HepG2 (cell line): ENCODE results near the gene CD81. TPM values are rescaled to one million over a fixed set of nuclear protein-coding genes. Genes with fewer than 3 reads are reported as not detected.

ENCODE experiments used
- ATAC-seq: fragments of 200-7000 bp; cut with Tn5 transposase; 3 replicates; pipeline ENCODE4 v1.9.1; 2020; ENCODE audit warnings: mild to moderate bottlenecking, moderate library complexity
- BruUV-seq: library from RNA; stranded (reverse); fragments of 400-500 nt; replicated peaks from 2 replicates; lab custom pipeline; 2021; lab: Mats Ljungman, UMichigan
- CTCF ChIA-PET: fragments of 300-600 bp; formaldehyde crosslinking; extraction: SDS; loops from one replicate; lab custom pipeline; 2021; ENCODE audit warnings: low total read pairs, inconsistent platforms, low intra/inter-chr PET ratio; lab: Yijun Ruan, JAX
- POLR2A ChIA-PET: fragments of 350-600 bp; sonication (Branson Sonifier 250); formaldehyde crosslinking; loops from one replicate; lab custom pipeline; 2020; ENCODE audit warnings: antibody characterized with exemption, inconsistent platforms; lab: Yijun Ruan, JAX
- DNase-seq: peaks from one replicate; pipeline ENCODE4 v3.0.0-alpha.2; 2015; ENCODE audit warnings: low spot score
- FAIRE-seq: peaks from 3 replicates; lab custom pipeline; 2011; peaks lifted over from hg19 to GRCh38; lab: Jason Lieb, UNC
- H2AFZ ChIP-seq: one replicate; pipeline ENCODE4 v1.6.1; 2011; ENCODE audit warnings: low read length, inconsistent platforms
- H3K27ac ChIP-seq: fragments of 300-600 bp; 3 replicates; pipeline ENCODE4 v1.8.0; 2011; ENCODE audit warnings: mixed run types, mild to moderate bottlenecking, mixed read lengths, low read length, inconsistent platforms; ENCODE audit not compliant: insufficient read depth; ENCODE audit errors: extremely low read length
- H3K27me3 ChIP-seq, 2 experiments: fragments of 200-600 bp in 1 of 2; 2 replicates in 1 of 2; 3 replicates in 1 of 2; pipeline versions ENCODE4 v1.6.0 to v1.8.0; 2011; ENCODE audit warnings: low read length in 2 of 2, mild to moderate bottlenecking in 2 of 2, moderate library complexity in 2 of 2, inconsistent platforms in 1 of 2; ENCODE audit not compliant: insufficient read depth in 2 of 2, control insufficient read depth in 1 of 2
- H3K36me3 ChIP-seq, 2 experiments: fragments of 200-600 bp in 1 of 2; replicated peaks in 1 of 2; 2 replicates in 1 of 2; 3 replicates in 1 of 2; pipeline versions ENCODE4 v1.5.1 to v1.8.0; 2011; ENCODE audit warnings: low read length in 2 of 2, inconsistent platforms in 1 of 2; ENCODE audit not compliant: insufficient read depth in 2 of 2, control insufficient read depth in 1 of 2
- H3K4me1 ChIP-seq: 2 replicates; pipeline ENCODE4 v1.5.1; 2012; ENCODE audit warnings: low read length, inconsistent platforms; ENCODE audit not compliant: insufficient read depth
- H3K4me2 ChIP-seq: 2 replicates; pipeline ENCODE4 v1.6.0; 2011; ENCODE audit warnings: low read depth, low read length, inconsistent platforms
- H3K4me3 ChIP-seq, 3 experiments: fragments of 200-600 bp in 1 of 3; sonication (generic), shearing (Covaris generic) in 1 of 3; replicated peaks in 1 of 3; 2 replicates each; pipeline ENCODE4 v1.5.1; 2011 to 2016; ENCODE audit warnings: low read length in 3 of 3, inconsistent platforms in 2 of 3, low read depth in 2 of 3, mild to moderate bottlenecking in 2 of 3, control low read depth in 1 of 3, mixed read lengths in 1 of 3; ENCODE audit not compliant: insufficient read depth in 1 of 3
- H3K79me2 ChIP-seq: one replicate; pipeline ENCODE4 v1.6.1; 2011; ENCODE audit warnings: low read length, inconsistent platforms; ENCODE audit not compliant: insufficient read depth
- H3K9ac ChIP-seq: 2 replicates; pipeline ENCODE4 v1.6.0; 2011; ENCODE audit warnings: mild to moderate bottlenecking, low read depth, low read length, inconsistent platforms; ENCODE audit not compliant: insufficient read depth
- H3K9me3 ChIP-seq: 2 replicates; pipeline ENCODE4 v1.5.1; 2012; ENCODE audit warnings: mild to moderate bottlenecking, low read length
- H4K20me1 ChIP-seq: 2 replicates; pipeline ENCODE4 v1.6.0; 2011; ENCODE audit warnings: inconsistent platforms, mild to moderate bottlenecking, low read length, moderate library complexity; ENCODE audit not compliant: insufficient read depth
- GATAD2A ChIP-seq: IDR thresholded peaks from 2 replicates; pipeline ENCODE4 v1.6.1; 2016
- KLF9 ChIP-seq: IDR thresholded peaks from 2 replicates; pipeline ENCODE4 v1.6.1; 2016; ENCODE audit warnings: low read depth
- NR1H2 ChIP-seq: sonication (generic); formaldehyde crosslinking; IDR thresholded peaks from 2 replicates; pipeline ENCODE4 v1.8.1; 2022; ENCODE audit warnings: low read depth, missing genetic modification reagents, borderline replicate concordance
- RBAK ChIP-seq: sonication (generic); formaldehyde crosslinking; IDR thresholded peaks from 2 replicates; pipeline ENCODE4 v1.5.1; 2020; ENCODE audit warnings: mild to moderate bottlenecking, missing genetic modification reagents
- SKI ChIP-seq: fragments of 450-650 bp; IDR thresholded peaks from one replicate; pipeline ENCODE4 v1.6.1; 2018; ENCODE audit warnings: mild to moderate bottlenecking; ENCODE audit not compliant: partially characterized antibody
- STAT5B ChIP-seq: sonication (generic); formaldehyde crosslinking; IDR thresholded peaks from 2 replicates; pipeline ENCODE4 v1.4.0; 2020; ENCODE audit warnings: missing genetic modification reagents
- ZNF143 ChIP-seq: sonication (generic); formaldehyde crosslinking; IDR thresholded peaks from 2 replicates; pipeline ENCODE4 v1.4.0; 2020; ENCODE audit warnings: missing genetic modification reagents
- WGBS: methylation state at CpG from one replicate; pipeline ENCODE4 v1.1.6; 2017; ENCODE audit warnings: low lambda C conversion rate; 5-methylcytosine and 5-hydroxymethylcytosine counted together
- in situ Hi-C: cut with HindIII; loops from 2 replicates; pipeline ENCODE4 v1.10.0; 2017; ENCODE audit warnings: low pct_unique_long_range_greater_than_20kb; ENCODE audit not compliant: extremely low pct_ligation_motif_present
- intact Hi-C: fragments of 100-400 bp; cut with micrococcal nuclease; formaldehyde crosslinking; loops from one replicate; pipeline ENCODE4 v1.10.0; 2022; ENCODE audit not compliant: unreplicated experiment
- polyA plus RNA-seq, 8 experiments: library from polyadenylated mRNA; depleted of rRNA in 3 of 8; stranded (reverse) in 7 of 8; unstranded in 1 of 8; fragments of >200 nt; fragmentation: Illumina TruSeq in 4 of 8; extraction: Trizol in 4 of 8; gene quantifications; 2 replicates each; pipeline versions ENCODE4 v1.2.1 to v1.2.3, GENCODE V29; 2011 to 2016; ENCODE audit warnings: low read depth in 4 of 8, missing spikeins in 1 of 8, mixed read lengths in 1 of 8; ENCODE audit not compliant: insufficient read depth in 1 of 8
- total RNA-seq, 5 experiments: library from RNA; depleted of rRNA; stranded (reverse); fragments of >200 nt; fragmentation: Illumina TruSeq; extraction: Trizol; gene quantifications; 2 replicates each; pipeline ENCODE4 v1.2.3, GENCODE V29; 2016; ENCODE audit warnings: low read depth in 1 of 5

CD81 gene
- total and polyA plus RNA-seq, 2 of the 13 experiments (the other 11 are each of a cell fraction or from before 2014, with no cell fraction given) = not detected

DNA sequence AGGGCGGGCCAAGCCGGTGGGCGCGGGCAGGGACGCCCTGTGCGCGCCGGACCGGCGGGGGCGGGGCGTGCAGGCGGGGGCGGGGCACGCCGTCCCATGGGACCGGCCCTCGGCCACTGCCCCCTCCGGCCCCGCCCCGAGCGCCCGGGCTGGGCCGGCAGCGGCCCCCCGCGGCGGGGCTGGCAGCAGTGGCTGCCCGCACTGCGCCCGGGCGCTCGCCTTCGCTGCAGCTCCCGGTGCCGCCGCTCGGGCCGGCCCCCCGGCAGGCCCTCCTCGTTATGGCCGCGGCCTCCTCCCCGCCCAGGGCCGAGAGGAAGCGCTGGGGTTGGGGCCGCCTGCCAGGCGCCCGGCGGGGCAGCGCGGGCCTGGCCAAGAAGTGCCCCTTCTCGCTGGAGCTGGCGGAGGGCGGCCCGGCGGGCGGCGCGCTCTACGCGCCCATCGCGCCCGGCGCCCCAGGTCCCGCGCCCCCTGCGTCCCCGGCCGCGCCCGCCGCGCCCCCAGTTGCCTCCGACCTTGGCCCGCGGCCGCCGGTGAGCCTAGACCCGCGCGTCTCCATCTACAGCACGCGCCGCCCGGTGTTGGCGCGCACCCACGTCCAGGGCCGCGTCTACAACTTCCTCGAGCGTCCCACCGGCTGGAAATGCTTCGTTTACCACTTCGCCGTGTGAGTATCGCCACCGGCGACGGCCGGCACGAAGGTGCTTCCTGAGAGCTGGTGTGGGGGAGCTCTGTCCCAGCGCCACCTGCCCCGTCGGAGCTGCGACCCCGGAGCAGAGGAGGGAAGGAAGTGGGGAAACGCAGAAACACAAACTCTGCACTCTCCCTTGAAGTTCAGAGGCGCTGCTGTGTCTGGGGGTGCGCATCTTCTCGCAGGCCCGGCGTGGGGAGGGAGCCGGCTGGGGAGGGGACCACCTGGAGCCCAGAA is 68.0 kb downstream of the CD81 start, which contains the start of gene KCNQ1:
KCNQ1 (plus strand) TSS at position 188 of the 925 bp plus-strand sequence; CDS start at position 279, 91 bp downstream.
- Histone ChIP-seq H3K4me2 (no peak within 1 kb of the TSS), H3K27ac (no peak within 1 kb of the TSS), H3K27me3 (peaks cover 18 to 69% of the 10 kb centered on the region in 2 experiments; a peak in 4 of 5 replicates), H4K20me1 (no peaks in the 10 kb centered on the region), H3K79me2 (no peaks in the 10 kb centered on the region), H3K4me1 (no peaks in the 10 kb centered on the region), H3K9me3 (no peaks in the 10 kb centered on the region)
- WGBS = 45% methylated on average over 24 of the region's 116 CpGs
- in situ Hi-C loops = no loop called here
- CTCF ChIA-PET = no interaction called here
- no TSS peak for BruUV-seq
- no peak for DNase-seq
- no peak for FAIRE-seq
- TF ChIP-seq RBAK (CRISPR knock-in tag) = no peak
- TF ChIP-seq, all 625 proteins: peak for 0
- H3K4me3 ChIP-seq = no peak within 1 kb of the TSS
- no peak within 1 kb of the TSS for H3K9ac ChIP-seq
- no peak within 1 kb of the TSS for H2AFZ ChIP-seq
- no peaks in the 10 kb centered on the region for H3K36me3 ChIP-seq
- intact Hi-C loops = no loop called here
- peak; percentile 18; the same call in 1 of the 3 replicates for ATAC-seq
- POLR2A ChIA-PET = no interaction called here

DNA sequence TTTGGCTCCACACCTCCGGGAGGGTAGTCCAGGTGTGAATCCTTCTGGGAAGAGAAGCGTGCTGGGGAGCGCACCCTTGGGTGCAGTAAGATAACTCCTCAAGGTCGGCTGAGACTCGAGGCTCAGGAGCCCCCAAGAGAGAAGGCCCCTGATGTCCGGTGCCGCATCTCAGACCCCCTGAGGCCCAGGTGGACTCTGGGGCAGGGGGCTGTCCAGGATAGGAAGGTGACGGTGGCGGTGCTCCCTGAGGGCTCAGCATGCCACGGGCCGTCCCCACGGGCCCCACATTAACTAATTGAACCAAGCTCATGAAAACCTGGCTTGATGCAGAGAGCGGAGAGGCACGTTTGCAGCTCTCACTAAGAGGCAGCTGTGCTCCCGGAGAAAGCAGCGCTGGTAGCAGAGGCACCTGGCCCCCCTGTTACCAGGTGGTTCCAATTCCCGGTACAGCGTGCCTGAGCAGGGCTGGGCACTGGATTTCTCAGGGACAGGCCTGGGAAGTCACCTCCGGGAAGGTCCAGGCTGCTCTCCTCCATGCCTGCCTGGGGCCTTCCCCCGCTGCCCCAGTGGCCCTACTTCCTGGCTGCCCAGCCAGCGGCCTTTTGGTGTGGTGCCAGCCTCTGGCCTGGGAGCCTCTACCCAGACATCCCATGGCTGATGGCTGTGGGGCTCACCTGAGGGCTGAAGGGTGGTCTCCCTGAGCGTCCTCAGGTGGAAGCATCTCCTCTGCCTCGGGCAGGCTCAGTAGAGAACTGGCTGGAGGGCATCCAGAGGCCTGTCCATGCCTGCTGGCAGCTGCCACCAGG is 68.8 kb downstream of the CD81 start:
- Histone ChIP-seq H3K27me3 (peaks cover 20 to 77% of the 10 kb centered on the region in 2 experiments; a peak in 4 of 5 replicates), H4K20me1 (no peaks in the 10 kb centered on the region), H3K27ac (no peak overlapping the region), H3K4me1 (no peaks in the 10 kb centered on the region), H2AFZ (no peak overlapping the region), H3K9ac (no peak overlapping the region), H3K36me3 (no peaks in the 10 kb centered on the region), H3K4me2 (no peak overlapping the region), H3K4me3 (no peak overlapping the region), H3K9me3 (no peaks in the 10 kb centered on the region), H3K79me2 (no peaks in the 10 kb centered on the region)
- ChIA-PET POLR2A (no interaction called here), CTCF (no interaction called here)
- ATAC-seq (no peak; the same call in 2 of the 3 replicates), DNase-seq (no peak), FAIRE-seq (no peak)
- in situ Hi-C loops = no loop called here
- no TSS peak for BruUV-seq
- WGBS = no CpG with 5 or more reads among the region's 23 CpGs
- intact Hi-C loops = no loop called here
- TF ChIP-seq STAT5B (no peak), SKI (no peak), ZNF143 (no peak), KLF9 (CRISPR knock-in tag) (no peak), NR1H2 (CRISPR knock-in tag) (no peak), GATAD2A (CRISPR knock-in tag) (no peak)
